Measurements from ENCODE around the gene MAP2K5. TPM values are rescaled to one million over a fixed set of nuclear protein-coding genes. Genes with fewer than 3 reads are reported as not detected.

MAP2K5 gene
- total RNA-seq, 6 experiments from 2014 or later: 5.0 to 11.6 (median 8.8) TPM

DNA sequence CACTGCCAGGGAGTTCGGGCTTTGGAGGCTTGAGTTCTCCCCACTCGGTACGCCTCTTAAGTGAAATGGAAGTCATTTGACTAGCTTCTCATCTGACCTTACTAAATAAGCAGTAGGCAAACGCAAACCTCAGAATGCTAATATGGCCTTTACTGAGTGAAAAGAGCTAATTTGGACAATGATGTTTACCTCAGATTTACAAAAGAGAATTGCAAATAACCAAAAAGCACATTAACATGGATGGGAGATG is 298.9 kb downstream of the MAP2K5 start:
- no peaks in the 10 kb centered on the region for H3K9me3 ChIP-seq
- intact Hi-C loops (cut with DNase I): no loop called here
- DNase-seq (no peak), ATAC-seq (no peak)
- H3K27me3 ChIP-seq: no peaks in the 10 kb centered on the region
- H3K36me3 ChIP-seq: no peaks in the 10 kb centered on the region
- WGBS (ENCODE audit: insufficient coverage, low coverage, low lambda C conversion rate, missing lambda C conversion rate): 13% methylated on average over 2 of the region's 4 CpGs
- TF ChIP-seq, protein P1, sequence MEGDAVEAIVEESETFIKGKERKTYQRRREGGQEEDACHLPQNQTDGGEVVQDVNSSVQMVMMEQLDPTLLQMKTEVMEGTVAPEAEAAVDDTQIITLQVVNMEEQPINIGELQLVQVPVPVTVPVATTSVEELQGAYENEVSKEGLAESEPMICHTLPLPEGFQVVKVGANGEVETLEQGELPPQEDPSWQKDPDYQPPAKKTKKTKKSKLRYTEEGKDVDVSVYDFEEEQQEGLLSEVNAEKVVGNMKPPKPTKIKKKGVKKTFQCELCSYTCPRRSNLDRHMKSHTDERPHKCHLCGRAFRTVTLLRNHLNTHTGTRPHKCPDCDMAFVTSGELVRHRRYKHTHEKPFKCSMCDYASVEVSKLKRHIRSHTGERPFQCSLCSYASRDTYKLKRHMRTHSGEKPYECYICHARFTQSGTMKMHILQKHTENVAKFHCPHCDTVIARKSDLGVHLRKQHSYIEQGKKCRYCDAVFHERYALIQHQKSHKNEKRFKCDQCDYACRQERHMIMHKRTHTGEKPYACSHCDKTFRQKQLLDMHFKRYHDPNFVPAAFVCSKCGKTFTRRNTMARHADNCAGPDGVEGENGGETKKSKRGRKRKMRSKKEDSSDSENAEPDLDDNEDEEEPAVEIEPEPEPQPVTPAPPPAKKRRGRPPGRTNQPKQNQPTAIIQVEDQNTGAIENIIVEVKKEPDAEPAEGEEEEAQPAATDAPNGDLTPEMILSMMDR (IDR thresholded peaks at IDR 0.05): no peak
- no peak for TF ChIP-seq POLR2A (IDR thresholded peaks at IDR 0.05)
- H3K27ac ChIP-seq: no peak overlapping the region
- peaks cover 0 to 14% (median 5%) of the 10 kb centered on the region in 4 donors for H3K4me1 ChIP-seq
- peak overlapping the region in 1 of 3 donors; percentile 71 for H3K4me3 ChIP-seq

DNA sequence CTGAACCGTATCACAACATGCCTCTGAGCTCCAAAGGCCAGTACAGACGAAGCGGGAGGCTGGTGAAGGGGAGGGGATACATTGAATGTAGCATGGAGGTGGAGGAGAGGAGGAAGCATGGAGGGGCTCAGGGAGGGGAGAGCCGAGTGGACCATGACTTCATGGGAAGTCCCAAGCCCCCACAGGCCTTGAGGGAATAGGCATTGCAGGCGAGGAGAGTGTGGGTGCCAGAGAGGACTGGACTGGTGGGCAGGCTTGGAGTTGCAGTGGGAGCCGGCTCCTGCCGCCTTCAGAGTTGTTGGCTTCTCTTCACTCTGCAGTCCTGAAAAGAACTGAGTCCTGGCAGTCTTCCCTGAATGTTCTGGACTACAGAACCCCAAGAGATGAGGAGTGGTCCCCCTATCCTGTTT is 300.6 kb downstream of the MAP2K5 start:
- no peak overlapping the region for H3K4me3 ChIP-seq
- no peaks in the 10 kb centered on the region for H3K27me3 ChIP-seq
- DNase-seq (no peak), ATAC-seq (no peak)
- intact Hi-C loops (cut with DNase I): no loop called here
- no peak overlapping the region for H3K27ac ChIP-seq
- WGBS (ENCODE audit: insufficient coverage, low coverage, low lambda C conversion rate, missing lambda C conversion rate): 88% methylated on average over 4 of the region's 7 CpGs
- peaks cover 0 to 14% (median 5%) of the 10 kb centered on the region in 4 donors for H3K4me1 ChIP-seq
- no peaks in the 10 kb centered on the region for H3K36me3 ChIP-seq
- TF ChIP-seq, protein P1 (IDR thresholded peaks at IDR 0.05): no peak
- no peaks in the 10 kb centered on the region for H3K9me3 ChIP-seq

DNA sequence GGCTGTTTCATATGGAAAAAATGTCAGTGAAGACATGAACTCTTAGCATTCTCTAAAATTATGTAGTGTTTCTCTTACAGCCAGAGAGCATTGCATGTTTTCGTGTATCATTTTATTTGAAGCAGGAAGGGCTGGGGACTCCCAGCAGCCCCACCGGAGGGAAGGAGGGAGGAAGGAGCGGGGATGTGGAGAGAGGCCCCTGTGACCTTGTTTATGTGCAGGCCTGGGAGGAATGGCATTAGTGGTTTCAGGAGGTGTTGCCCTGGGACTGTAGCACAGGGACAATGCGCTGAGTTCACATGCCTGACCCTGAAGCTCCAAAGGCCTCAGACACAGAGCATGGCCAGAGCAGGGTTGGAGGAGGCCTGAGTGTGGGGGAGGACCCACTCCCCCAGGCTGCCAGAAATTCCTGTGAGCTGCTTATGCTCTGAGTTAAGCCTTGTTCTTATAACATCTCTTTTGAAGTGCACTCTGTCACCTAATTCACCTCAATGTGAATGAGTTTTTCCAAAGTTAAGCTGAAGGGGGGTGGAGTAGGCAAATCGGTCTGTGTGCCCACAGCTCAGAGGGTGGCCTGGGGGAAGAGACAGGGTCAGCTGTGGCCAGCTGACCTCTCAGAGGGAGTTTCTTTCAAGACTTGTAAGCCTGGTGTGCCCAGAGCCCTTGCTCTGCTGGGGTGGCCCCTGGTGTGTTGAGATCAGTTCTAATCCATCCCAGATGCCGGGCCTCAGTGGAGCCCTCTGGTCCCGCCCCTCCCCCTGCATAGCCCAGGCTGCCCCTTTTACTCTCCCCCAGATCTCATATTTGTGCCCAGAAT is 301.3 kb downstream of the MAP2K5 start:
- intact Hi-C loops (cut with DNase I): no loop called here
- Histone ChIP-seq H3K36me3 (no peaks in the 10 kb centered on the region), H3K27ac (no peak overlapping the region), H3K4me3 (no peak overlapping the region), H3K4me1 (peaks cover 0 to 8% (median 4%) of the 10 kb centered on the region in 4 donors), H3K9me3 (no peaks in the 10 kb centered on the region), H3K27me3 (no peaks in the 10 kb centered on the region)
- DNase-seq (no peak), ATAC-seq (no peak)
- 84% methylated on average over 4 of the region's 7 CpGs for WGBS (ENCODE audit: insufficient coverage, low coverage, low lambda C conversion rate, missing lambda C conversion rate)
- TF ChIP-seq, protein P1 (IDR thresholded peaks at IDR 0.05): no peak
- TF ChIP-seq POLR2A (IDR thresholded peaks at IDR 0.05): no peak

DNA sequence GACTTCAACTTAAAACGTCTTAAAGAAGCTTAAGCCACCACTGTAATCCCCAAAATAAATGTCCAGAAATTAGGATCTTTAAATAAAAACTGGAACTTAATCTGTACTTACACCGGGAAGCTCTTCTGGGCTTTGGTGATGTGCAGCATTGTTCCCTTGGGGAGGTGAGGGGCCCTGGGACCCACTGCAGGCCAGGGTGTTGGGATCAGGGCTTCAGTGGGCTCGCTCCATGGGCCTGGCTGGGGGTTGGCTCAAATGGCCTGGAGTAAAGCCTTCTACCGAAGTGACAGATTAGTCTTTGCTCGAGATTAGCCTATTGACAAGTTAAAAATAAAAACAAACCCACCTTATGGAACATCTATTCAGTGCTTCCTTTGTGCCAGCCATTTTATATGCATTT is 303.5 kb downstream of the MAP2K5 start:
- H3K36me3 ChIP-seq: no peaks in the 10 kb centered on the region
- H3K4me1 ChIP-seq: no peaks in the 10 kb centered on the region
- H3K27me3 ChIP-seq: no peaks in the 10 kb centered on the region
- no peak overlapping the region for H3K4me3 ChIP-seq
- WGBS (ENCODE audit: insufficient coverage, low coverage, low lambda C conversion rate, missing lambda C conversion rate): 82% methylated on average over 4 of the region's 5 CpGs
- intact Hi-C loops (cut with DNase I): no loop called here
- ATAC-seq (no peak), DNase-seq (no peak)
- TF ChIP-seq POLR2A (IDR thresholded peaks at IDR 0.05): no peak
- no peak overlapping the region for H3K27ac ChIP-seq
- no peaks in the 10 kb centered on the region for H3K9me3 ChIP-seq

DNA sequence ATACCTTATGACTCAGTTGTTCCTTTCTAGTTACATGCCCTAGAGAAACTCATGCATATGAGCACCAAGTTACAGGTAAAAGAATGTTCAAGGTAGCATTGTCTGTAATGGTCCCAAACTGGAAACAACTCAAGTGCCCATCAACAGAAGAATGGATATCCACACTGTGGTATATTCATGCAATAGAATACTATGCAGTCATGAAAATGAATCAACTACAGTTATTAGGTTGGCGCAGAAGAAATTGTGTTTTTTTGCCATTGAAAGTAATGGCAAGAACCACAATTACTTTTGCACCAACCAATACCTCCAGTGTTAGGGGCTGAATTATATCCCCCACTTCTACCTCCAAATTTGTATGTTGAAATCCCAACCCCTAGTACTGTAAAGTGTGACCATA is 307.0 kb downstream of the MAP2K5 start:
- H3K27me3 ChIP-seq: no peaks in the 10 kb centered on the region
- TF ChIP-seq, protein P1 (IDR thresholded peaks at IDR 0.05): no peak
- TF ChIP-seq POLR2A (IDR thresholded peaks at IDR 0.05): no peak
- 100% methylated on average over 1 of the region's 1 CpG for WGBS (ENCODE audit: insufficient coverage, low coverage, low lambda C conversion rate, missing lambda C conversion rate)
- no peaks in the 10 kb centered on the region for H3K9me3 ChIP-seq
- intact Hi-C loops (cut with DNase I): no loop called here
- no peaks in the 10 kb centered on the region for H3K4me1 ChIP-seq
- ATAC-seq (no peak), DNase-seq (no peak)
- H3K4me3 ChIP-seq: no peak overlapping the region
- H3K36me3 ChIP-seq: no peaks in the 10 kb centered on the region
- no peak overlapping the region for H3K27ac ChIP-seq

Measured in right lobe of liver (tissue), 6 donors.